Osteoblast (primary cell): ENCODE data around the gene ARHGEF28. TPM values are rescaled to one million over a fixed set of nuclear protein-coding genes. Genes with fewer than 3 reads are reported as not detected.

Source experiments
- DNase-seq: peaks from one replicate; pipeline ENCODE4 v3.0.0; 2011; ENCODE audit warnings: low spot score, mixed read lengths; ENCODE audit not compliant: insufficient read length; ENCODE audit errors: missing footprints
- H2AFZ ChIP-seq: 2 replicates; pipeline ENCODE4 v1.6.0; 2011; ENCODE audit warnings: mild to moderate bottlenecking, low read length
- H3K27ac ChIP-seq: 2 replicates; pipeline ENCODE4 v1.5.1; 2011; ENCODE audit warnings: mild to moderate bottlenecking, low read depth, low read length, moderate library complexity
- H3K27me3 ChIP-seq: 2 replicates; pipeline ENCODE4 v1.6.0; 2012; ENCODE audit warnings: mild to moderate bottlenecking, control low read depth, inconsistent platforms, low read length, moderate library complexity; ENCODE audit not compliant: insufficient read depth
- H3K36me3 ChIP-seq: 2 replicates; pipeline ENCODE4 v1.5.1; 2011; ENCODE audit warnings: mild to moderate bottlenecking, low read length, control low read depth, moderate library complexity; ENCODE audit not compliant: insufficient read depth
- H3K4me1 ChIP-seq: 2 replicates; pipeline ENCODE4 v1.5.1; 2011; ENCODE audit warnings: mild to moderate bottlenecking, low read length, control low read depth, moderate library complexity; ENCODE audit not compliant: insufficient read depth
- H3K4me2 ChIP-seq: 2 replicates; pipeline ENCODE4 v1.6.0; 2011; ENCODE audit warnings: mild to moderate bottlenecking, low read length; ENCODE audit not compliant: insufficient read depth
- H3K4me3 ChIP-seq: fragments of 200-600 bp; sonication (generic); 3 replicates; pipeline ENCODE4 v1.5.1; 2012; ENCODE audit warnings: mild to moderate bottlenecking, low read length, inconsistent platforms; ENCODE audit not compliant: insufficient read depth
- H3K79me2 ChIP-seq: 2 replicates; pipeline ENCODE4 v1.6.0; 2012; ENCODE audit warnings: mild to moderate bottlenecking, low read length, control low read depth, inconsistent platforms; ENCODE audit not compliant: insufficient read depth
- H3K9me3 ChIP-seq: 2 replicates; pipeline ENCODE4 v1.5.1; 2011; ENCODE audit warnings: low read depth, low read length, control low read depth
- H4K20me1 ChIP-seq: 2 replicates; pipeline ENCODE4 v1.6.0; 2012; ENCODE audit warnings: mild to moderate bottlenecking, low read length, control low read depth; ENCODE audit not compliant: insufficient read depth
- CTCF ChIP-seq: IDR thresholded peaks from 2 replicates; pipeline ENCODE4 v1.5.1; 2011; ENCODE audit warnings: mild to moderate bottlenecking, low read depth, low read length, moderate library complexity; ENCODE audit errors: extremely low read depth
- total RNA-seq: library from RNA; depleted of rRNA; stranded (reverse); fragments of >200 nt; gene quantifications from 2 replicates; pipeline ENCODE4 v1.2.3, GENCODE V29; 2012

The ARHGEF28 gene
- total RNA-seq, 1 donor = 64.4 TPM

- Histone ChIP-seq H3K79me2 (peaks cover 50% of the 10 kb centered on the region), H3K4me1 (peaks cover 25% of the 10 kb centered on the region), H3K36me3 (no peaks in the 10 kb centered on the region), H3K27me3 (no peaks in the 10 kb centered on the region), H3K27ac (no peak overlapping the region), H3K4me2 (no peak overlapping the region), H2AFZ (no peak overlapping the region), H3K4me3 (no peak overlapping the region), H4K20me1 (no peaks in the 10 kb centered on the region), H3K9me3 (no peaks in the 10 kb centered on the region)
- TF ChIP-seq CTCF = no peak
- no peak for DNase-seq
Observed at GRCh38 chr5:73672132-73672531, 46.1 kb downstream of the ARHGEF28 start.

GRCh38 chr5:73673161-73673591 lies 47.2 kb downstream of the ARHGEF28 start:
- Histone ChIP-seq H4K20me1 (no peaks in the 10 kb centered on the region), H3K4me2 (no peak overlapping the region), H3K4me1 (peaks cover 25% of the 10 kb centered on the region), H3K79me2 (peaks cover 47% of the 10 kb centered on the region), H3K36me3 (no peaks in the 10 kb centered on the region), H3K4me3 (no peak overlapping the region), H3K9me3 (no peaks in the 10 kb centered on the region), H3K27ac (peak overlapping the region; percentile 58), H3K27me3 (no peaks in the 10 kb centered on the region), H2AFZ (no peak overlapping the region)
- TF ChIP-seq CTCF = peak; percentile 21
- no peak for DNase-seq

GRCh38 chr5:73674669-73675004 lies 48.6 kb downstream of the ARHGEF28 start:
- H4K20me1 ChIP-seq = no peaks in the 10 kb centered on the region
- no peaks in the 10 kb centered on the region for H3K36me3 ChIP-seq
- TF ChIP-seq CTCF = no peak
- DNase-seq = no peak
- H2AFZ ChIP-seq = no peak overlapping the region
- H3K4me3 ChIP-seq = no peak overlapping the region
- no peak overlapping the region for H3K4me2 ChIP-seq
- H3K9me3 ChIP-seq = no peaks in the 10 kb centered on the region
- H3K79me2 ChIP-seq = peaks cover 49% of the 10 kb centered on the region
- peak overlapping the region; percentile 58 for H3K27ac ChIP-seq
- H3K4me1 ChIP-seq = peaks cover 25% of the 10 kb centered on the region
- no peaks in the 10 kb centered on the region for H3K27me3 ChIP-seq

GRCh38 chr5:73678322-73678740 lies 52.3 kb downstream of the ARHGEF28 start:
- peaks cover 22% of the 10 kb centered on the region for H3K4me1 ChIP-seq
- no peak overlapping the region for H2AFZ ChIP-seq
- no peaks in the 10 kb centered on the region for H3K36me3 ChIP-seq
- H3K27ac ChIP-seq = no peak overlapping the region
- H3K4me2 ChIP-seq = no peak overlapping the region
- DNase-seq = no peak
- peaks cover 37% of the 10 kb centered on the region for H3K79me2 ChIP-seq
- TF ChIP-seq CTCF = no peak
- no peaks in the 10 kb centered on the region for H4K20me1 ChIP-seq
- H3K4me3 ChIP-seq = no peak overlapping the region
- H3K9me3 ChIP-seq = no peaks in the 10 kb centered on the region
- no peaks in the 10 kb centered on the region for H3K27me3 ChIP-seq
